GM12878 (cell line): ENCODE results near the gene PSAPL1. TPM values are rescaled to one million over a fixed set of nuclear protein-coding genes. Genes with fewer than 3 reads are reported as not detected.

ENCODE experiments used
- ATAC-seq: fragments of 200-7000 bp; cut with Tn5 transposase; 3 replicates; pipeline ENCODE4 v1.9.1; 2020; ENCODE audit warnings: mild to moderate bottlenecking, moderate library complexity
- BruUV-seq: library from RNA; stranded (reverse); fragments of 400-500 nt; replicated peaks from 2 replicates; lab custom pipeline; 2021; lab: Mats Ljungman, UMichigan
- CTCF ChIA-PET: fragments of 300-600 bp; sonication (Branson Sonifier 250); formaldehyde crosslinking; extraction: SDS; loops from one replicate; lab custom pipeline; 2021; ENCODE audit warnings: inconsistent platforms; lab: Yijun Ruan, JAX
- POLR2A ChIA-PET: fragments of 350-600 bp; formaldehyde crosslinking; extraction: SDS; loops from one replicate; lab custom pipeline; 2021; ENCODE audit warnings: inconsistent platforms; lab: Charles Lee
- RAD21 ChIA-PET: fragments of 300-600 bp; sonication (Branson Sonifier 250); formaldehyde crosslinking; loops from one replicate; lab custom pipeline; 2023; ENCODE audit warnings: antibody characterized with exemption; ENCODE audit not compliant: unreplicated experiment; lab: Charles Lee
- SMC1A ChIA-PET: fragments of 300-600 bp; sonication (Branson Sonifier 250); formaldehyde crosslinking; loops from one replicate; lab custom pipeline; 2023; ENCODE audit not compliant: unreplicated experiment, uncharacterized antibody; lab: Charles Lee
- DNase-seq: peaks from one replicate; pipeline ENCODE4 v3.0.0-alpha.2; 2011; ENCODE audit warnings: low read depth, low spot score
- FAIRE-seq: peaks from 3 replicates; lab custom pipeline; 2011; peaks lifted over from hg19 to GRCh38; lab: Jason Lieb, UNC
- H2AFZ ChIP-seq: 2 replicates; pipeline ENCODE4 v1.6.0; 2011; ENCODE audit warnings: low read depth, low read length, control low read depth; ENCODE audit not compliant: control insufficient read depth
- H3K27ac ChIP-seq: 2 replicates; pipeline ENCODE4 v1.5.1; 2011; ENCODE audit warnings: control low read depth; ENCODE audit not compliant: control insufficient read depth, insufficient read depth
- H3K27me3 ChIP-seq, 2 experiments: replicated peaks in 1 of 2; 2 replicates each; pipeline versions ENCODE4 v1.6.0 to v1.6.1; 2011; ENCODE audit warnings: low read length in 1 of 2; ENCODE audit not compliant: control insufficient read depth in 2 of 2, insufficient read depth in 2 of 2
- H3K36me3 ChIP-seq, 2 experiments: 2 replicates each; pipeline ENCODE4 v1.5.1; 2011; ENCODE audit warnings: low read length in 1 of 2; ENCODE audit not compliant: control insufficient read depth in 2 of 2, insufficient read depth in 2 of 2
- H3K4me1 ChIP-seq: 2 replicates; pipeline ENCODE4 v1.6.1; 2011; ENCODE audit warnings: mild to moderate bottlenecking, low read length, moderate library complexity, mixed read lengths; ENCODE audit not compliant: control insufficient read depth, insufficient read depth
- H3K4me2 ChIP-seq: 2 replicates; pipeline ENCODE4 v1.6.0; 2011; ENCODE audit warnings: control low read depth; ENCODE audit not compliant: control insufficient read depth, insufficient read depth
- H3K4me3 ChIP-seq: fragments of 200-600 bp; sonication (generic); 2 replicates; pipeline ENCODE4 v1.5.1; 2016
- H3K79me2 ChIP-seq: 2 replicates; pipeline ENCODE4 v1.6.0; 2011; ENCODE audit warnings: low read length; ENCODE audit not compliant: control insufficient read depth, insufficient read depth
- H3K9ac ChIP-seq: 2 replicates; pipeline ENCODE4 v1.8.0; 2011; ENCODE audit warnings: low read length, control low read depth, mixed read lengths; ENCODE audit not compliant: control insufficient read depth, insufficient read depth
- H3K9me3 ChIP-seq: replicated peaks from 3 replicates; pipeline ENCODE4 v1.5.1; 2011; ENCODE audit warnings: mild to moderate bottlenecking, low read length; ENCODE audit not compliant: control insufficient read depth, insufficient read depth
- H4K20me1 ChIP-seq: 2 replicates; pipeline ENCODE4 v1.6.0; 2011; ENCODE audit not compliant: control insufficient read depth, insufficient read depth
- CBFB ChIP-seq: IDR thresholded peaks from 2 replicates; pipeline ENCODE4 v1.6.1; 2016; ENCODE audit warnings: antibody characterized with exemption, low read depth
- GABPA ChIP-seq: IDR thresholded peaks from 2 replicates; pipeline ENCODE4 v1.6.1; 2014; ENCODE audit warnings: antibody characterized with exemption, low read depth, mild to moderate bottlenecking, inconsistent platforms
- IRF4 ChIP-seq: IDR thresholded peaks from 2 replicates; pipeline ENCODE4 v1.6.1; 2011; ENCODE audit warnings: low read depth, low read length
- MYB ChIP-seq: fragments of 150-350 bp; IDR thresholded peaks from 2 replicates; pipeline ENCODE4 v1.6.1; 2014; ENCODE audit warnings: mild to moderate bottlenecking, low read depth, low read length, borderline replicate concordance
- NRF1 ChIP-seq: conservative IDR thresholded peaks from 2 replicates; pipeline ENCODE4 v1.6.1; 2011; ENCODE audit warnings: mild to moderate bottlenecking, low read depth, low read length, improper control_type of control experiment
- SIN3A ChIP-seq: IDR thresholded peaks from 2 replicates; pipeline ENCODE4 v1.6.1; 2012; ENCODE audit warnings: low read depth, low read length, improper control_type of control experiment
- TCF7 ChIP-seq: IDR thresholded peaks from 2 replicates; pipeline ENCODE4 v1.6.1; 2014; ENCODE audit warnings: antibody characterized with exemption, borderline replicate concordance
- ZSCAN29 ChIP-seq: fragments of 450-650 bp; IDR thresholded peaks from 2 replicates; pipeline ENCODE4 v1.6.1; 2017; ENCODE audit warnings: mild to moderate bottlenecking, moderate library complexity
- WGBS: methylation state at CpG from one replicate; pipeline ENCODE4 v1.1.6; 2016; ENCODE audit warnings: low lambda C conversion rate; ENCODE audit not compliant: insufficient replicate concordance, insufficient coverage; ENCODE audit errors: missing lambda C conversion rate; 5-methylcytosine and 5-hydroxymethylcytosine counted together
- in situ Hi-C: fragments of 300-500 bp; cut with MboI; formaldehyde crosslinking; loops from 9 replicates; pipeline ENCODE4 v1.14.3; 2018; ENCODE audit warnings: mixed read lengths
- intact Hi-C: fragments of 100-400 bp; cut with micrococcal nuclease; formaldehyde crosslinking; loops from one replicate; pipeline ENCODE4 v1.14.2; 2022; ENCODE audit not compliant: unreplicated experiment
- polyA plus RNA-seq, 11 experiments: library from polyadenylated mRNA; depleted of rRNA in 4 of 11; unstranded in 6 of 11; stranded (reverse) in 5 of 11; fragments of >200 nt; fragmentation: Nextera tagmentation in 4 of 11; fragmentation: Illumina TruSeq in 1 of 11; extraction: Ambion mirVana in 4 of 11; extraction: Trizol in 1 of 11; gene quantifications; 1 replicate in 1 of 11; 2 replicates in 10 of 11; pipeline versions ENCODE4 v1.2.1 to v1.2.3, GENCODE V29; 2011 to 2016; ENCODE audit warnings: inconsistent platforms in 2 of 11, missing spikeins in 2 of 11, low read depth in 1 of 11
- total RNA-seq, 4 experiments: library from RNA; depleted of rRNA in 3 of 4; stranded (reverse); fragments of >200 nt in 3 of 4; fragmentation: Illumina TruSeq in 1 of 4; extraction: Trizol in 1 of 4; gene quantifications; 2 replicates each; pipeline versions ENCODE4 v1.2.1 to v1.2.3, GENCODE V29; 2013 to 2021
- TF ChIP-seq, protein P1 (sequence below): fragments of 150-350 bp; IDR thresholded peaks from 2 replicates; pipeline ENCODE4 v1.6.1; 2016; ENCODE audit warnings: low read depth, low read length

Gene PSAPL1
- total and polyA plus RNA-seq, 10 of the 15 experiments (the other 5 are each of a cell fraction or from before 2014, with no cell fraction given), result not detected

DNA sequence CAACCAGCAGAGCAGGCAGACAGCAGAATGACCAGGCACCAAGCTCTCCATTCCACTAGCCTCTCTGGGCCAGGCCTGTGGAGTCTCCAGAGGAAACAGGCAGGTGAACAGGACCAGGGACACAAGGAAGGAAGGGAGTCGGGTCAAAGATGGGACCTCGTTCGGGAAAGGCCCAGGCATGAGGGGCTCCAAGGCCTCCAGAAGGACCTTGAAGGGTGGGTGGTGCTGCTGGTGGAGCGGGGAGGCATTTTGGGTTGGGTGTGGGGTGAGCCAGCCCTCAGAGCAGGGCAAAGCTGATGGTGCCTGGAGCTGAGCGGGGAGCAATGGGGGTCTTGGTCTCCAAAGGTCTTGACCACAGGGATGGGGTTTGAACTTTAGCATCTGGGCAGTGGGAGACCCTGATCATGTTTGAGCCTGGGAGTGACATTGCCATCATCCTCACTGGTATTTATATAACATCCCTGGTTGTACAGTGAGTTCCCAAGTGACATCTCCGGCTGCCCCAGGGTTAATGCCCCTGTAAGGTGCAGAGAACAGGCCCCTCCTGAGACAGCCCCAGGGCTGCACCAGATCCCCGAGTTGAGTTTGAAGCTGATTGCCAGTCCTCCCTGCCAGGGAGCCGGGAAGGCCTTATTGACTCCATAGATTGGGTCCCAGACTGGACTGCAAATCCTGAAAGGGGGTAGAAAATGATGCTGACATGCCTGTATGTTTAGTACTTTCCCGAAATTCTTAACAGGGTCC is 52.7 kb downstream of the PSAPL1 start:
- ChIA-PET POLR2A (no interaction called here), SMC1A (no interaction called here), RAD21 (no interaction called here)
- BruUV-seq, result no TSS peak
- Histone ChIP-seq H3K79me2 (no peaks in the 10 kb centered on the region), H4K20me1 (no peaks in the 10 kb centered on the region), H2AFZ (no peak overlapping the region), H3K4me1 (no peaks in the 10 kb centered on the region), H3K36me3 (no peaks in the 10 kb centered on the region), H3K4me3 (no peak overlapping the region)
- DNase-seq, result no peak
- intact Hi-C loops, result no loop called here
- TF ChIP-seq NRF1 (no peak), IRF4 (no peak), ZSCAN29 (no peak), GABPA (no peak), MYB (no peak), SIN3A (no peak), CBFB (no peak), TCF7 (no peak)
- TF ChIP-seq, protein P1, sequence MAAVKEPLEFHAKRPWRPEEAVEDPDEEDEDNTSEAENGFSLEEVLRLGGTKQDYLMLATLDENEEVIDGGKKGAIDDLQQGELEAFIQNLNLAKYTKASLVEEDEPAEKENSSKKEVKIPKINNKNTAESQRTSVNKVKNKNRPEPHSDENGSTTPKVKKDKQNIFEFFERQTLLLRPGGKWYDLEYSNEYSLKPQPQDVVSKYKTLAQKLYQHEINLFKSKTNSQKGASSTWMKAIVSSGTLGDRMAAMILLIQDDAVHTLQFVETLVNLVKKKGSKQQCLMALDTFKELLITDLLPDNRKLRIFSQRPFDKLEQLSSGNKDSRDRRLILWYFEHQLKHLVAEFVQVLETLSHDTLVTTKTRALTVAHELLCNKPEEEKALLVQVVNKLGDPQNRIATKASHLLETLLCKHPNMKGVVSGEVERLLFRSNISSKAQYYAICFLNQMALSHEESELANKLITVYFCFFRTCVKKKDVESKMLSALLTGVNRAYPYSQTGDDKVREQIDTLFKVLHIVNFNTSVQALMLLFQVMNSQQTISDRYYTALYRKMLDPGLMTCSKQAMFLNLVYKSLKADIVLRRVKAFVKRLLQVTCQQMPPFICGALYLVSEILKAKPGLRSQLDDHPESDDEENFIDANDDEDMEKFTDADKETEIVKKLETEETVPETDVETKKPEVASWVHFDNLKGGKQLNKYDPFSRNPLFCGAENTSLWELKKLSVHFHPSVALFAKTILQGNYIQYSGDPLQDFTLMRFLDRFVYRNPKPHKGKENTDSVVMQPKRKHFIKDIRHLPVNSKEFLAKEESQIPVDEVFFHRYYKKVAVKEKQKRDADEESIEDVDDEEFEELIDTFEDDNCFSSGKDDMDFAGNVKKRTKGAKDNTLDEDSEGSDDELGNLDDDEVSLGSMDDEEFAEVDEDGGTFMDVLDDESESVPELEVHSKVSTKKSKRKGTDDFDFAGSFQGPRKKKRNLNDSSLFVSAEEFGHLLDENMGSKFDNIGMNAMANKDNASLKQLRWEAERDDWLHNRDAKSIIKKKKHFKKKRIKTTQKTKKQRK, result no peak
- TF ChIP-seq, all 136 proteins: peak for 0
- Histone ChIP-seq H3K9me3 (peaks cover 3% of the 10 kb centered on the region; the same call in 1 of the 3 replicates), H3K27me3 (no peaks in the 10 kb centered on the region), H3K9ac (no peak overlapping the region), H3K4me2 (no peak overlapping the region), H3K27ac (no peak overlapping the region)
- CTCF ChIA-PET, result no interaction called here
- FAIRE-seq, result no peak
- in situ Hi-C loops, result no loop called here
- 5% methylated on average over 9 of the region's 9 CpGs for WGBS
- no peak for ATAC-seq
